K562 (cell line): ENCODE data around the gene NPNT. TPM values are rescaled to one million over a fixed set of nuclear protein-coding genes. Genes with fewer than 3 reads are reported as not detected.

Source experiments
- ATAC-seq: fragments of 200-7000 bp; cut with Tn5 transposase; 3 replicates; pipeline ENCODE4 v1.9.1; 2020; ENCODE audit warnings: moderate library complexity
- BruUV-seq: library from RNA; stranded (reverse); fragments of 400-500 nt; replicated peaks from 2 replicates; lab custom pipeline; 2021; lab: Mats Ljungman, UMichigan
- CTCF ChIA-PET: fragments of 300-600 bp; formaldehyde crosslinking; extraction: SDS; loops from one replicate; lab custom pipeline; 2021; ENCODE audit warnings: low intra/inter-chr PET ratio; lab: Yijun Ruan, JAX
- POLR2A ChIA-PET: fragments of 300-600, 350-650 bp; sonication (Branson Sonifier 250); formaldehyde crosslinking; extraction: SDS; loops from one replicate; lab custom pipeline; 2021; ENCODE audit warnings: antibody characterized with exemption, inconsistent platforms; lab: Yijun Ruan, JAX
- DNase-seq, 4 experiments: peaks; one replicate each; pipeline versions ENCODE4 v3.0.0 to v3.0.0-alpha.2; 2011 to 2018; ENCODE audit warnings: low spot score in 3 of 4, mixed read lengths in 3 of 4; ENCODE audit errors: extremely low read depth in 1 of 4
- FAIRE-seq: peaks from 2 replicates; lab custom pipeline; 2011; peaks lifted over from hg19 to GRCh38; lab: Jason Lieb, UNC
- H2AFZ ChIP-seq: 2 replicates; pipeline ENCODE4 v1.6.0; 2011; ENCODE audit warnings: low read depth, low read length, control low read depth, inconsistent platforms
- H3K27ac ChIP-seq: fragments of 200-600 bp; 3 replicates; pipeline ENCODE4 v1.8.0; 2011; ENCODE audit warnings: low read depth, mild to moderate bottlenecking, control low read depth, inconsistent platforms, low read length, moderate library complexity, mixed read lengths; ENCODE audit errors: extremely low read depth
- H3K27me3 ChIP-seq, 2 experiments: fragments of 300-600 bp in 1 of 2; 2 replicates in 1 of 2; 3 replicates in 1 of 2; pipeline versions ENCODE4 v1.6.0 to v1.8.0; 2011; ENCODE audit warnings: inconsistent platforms in 2 of 2, low read length in 2 of 2, mild to moderate bottlenecking in 1 of 2, mixed read lengths in 1 of 2, moderate library complexity in 1 of 2; ENCODE audit not compliant: control insufficient read depth in 2 of 2, insufficient read depth in 2 of 2
- H3K36me3 ChIP-seq: fragments of 300-600 bp; 3 replicates; pipeline ENCODE4 v1.8.0; 2011; ENCODE audit warnings: mild to moderate bottlenecking, low read length, inconsistent platforms; ENCODE audit not compliant: control insufficient read depth, insufficient read depth
- H3K4me1 ChIP-seq, 2 experiments: fragments of 200-600 bp in 1 of 2; replicated peaks in 1 of 2; 2 replicates in 1 of 2; 3 replicates in 1 of 2; pipeline versions ENCODE4 v1.5.1 to v1.8.0; 2011; ENCODE audit warnings: inconsistent platforms in 2 of 2, low read length in 2 of 2, mild to moderate bottlenecking in 1 of 2, mixed read lengths in 1 of 2, moderate library complexity in 1 of 2; ENCODE audit not compliant: control insufficient read depth in 2 of 2, insufficient read depth in 2 of 2
- H3K4me2 ChIP-seq: 2 replicates; pipeline ENCODE4 v1.6.1; 2011; ENCODE audit warnings: low read length, control low read depth, inconsistent platforms, mixed read lengths; ENCODE audit not compliant: insufficient read depth
- H3K4me3 ChIP-seq: fragments of 200-600 bp; sonication (generic), shearing (Covaris generic); 2 replicates; pipeline ENCODE4 v1.5.1; 2016; ENCODE audit warnings: control low read depth, inconsistent platforms
- H3K79me2 ChIP-seq: fragments of 200-600 bp; 3 replicates; pipeline ENCODE4 v1.8.0; 2011; ENCODE audit warnings: low read length, inconsistent platforms; ENCODE audit not compliant: control insufficient read depth, insufficient read depth
- H3K9ac ChIP-seq, 2 experiments: 2 replicates each; pipeline versions ENCODE4 v1.6.0 to v1.6.1; 2011; ENCODE audit warnings: low read depth in 2 of 2, low read length in 2 of 2, control low read depth in 1 of 2, inconsistent platforms in 1 of 2, mild to moderate bottlenecking in 1 of 2, mixed read lengths in 1 of 2; ENCODE audit not compliant: insufficient read depth in 1 of 2
- H3K9me1 ChIP-seq: one replicate; pipeline ENCODE4 v1.6.0; 2011; ENCODE audit warnings: inconsistent platforms, mild to moderate bottlenecking, low read length, moderate library complexity; ENCODE audit not compliant: control insufficient read depth, insufficient read depth
- H3K9me3 ChIP-seq: replicated peaks from 2 replicates; pipeline ENCODE4 v1.5.1; 2011; ENCODE audit warnings: low read depth, low read length, inconsistent platforms; ENCODE audit not compliant: control insufficient read depth, insufficient read depth
- H4K20me1 ChIP-seq: replicated peaks from 2 replicates; pipeline ENCODE4 v1.6.1; 2011; ENCODE audit warnings: low read length, inconsistent platforms, mixed read lengths; ENCODE audit not compliant: control insufficient read depth, insufficient read depth
- BACH1 ChIP-seq: fragments of 200-800 bp; sonication (Bioruptor generic); IDR thresholded peaks from 2 replicates; pipeline ENCODE4 v1.6.1; 2016; ENCODE audit warnings: missing genetic modification characterization, missing compliant biosample characterization
- CBX3 ChIP-seq, 2 experiments: IDR thresholded peaks; 1 replicate in 1 of 2; 2 replicates in 1 of 2; pipeline ENCODE4 v1.6.1; 2012; ENCODE audit warnings: inconsistent platforms in 2 of 2, low read length in 2 of 2, borderline replicate concordance in 1 of 2, control low read depth in 1 of 2
- CREM ChIP-seq: IDR thresholded peaks from 2 replicates; pipeline ENCODE4 v1.6.1; 2014; ENCODE audit warnings: antibody characterized with exemption, low read depth
- FOXA1 ChIP-seq: fragments of 450-650 bp; IDR thresholded peaks from 2 replicates; pipeline ENCODE4 v1.6.1; 2016; ENCODE audit warnings: mild to moderate bottlenecking, borderline replicate concordance
- KAT2B ChIP-seq: IDR thresholded peaks from one replicate; pipeline ENCODE4 v1.6.1; 2012; ENCODE audit warnings: low read depth, mild to moderate bottlenecking, control low read depth, inconsistent platforms, low read length, moderate library complexity
- SIN3A ChIP-seq, 2 experiments: fragments of 150-350 bp in 1 of 2; IDR thresholded peaks; 2 replicates each; pipeline ENCODE4 v1.6.1; 2011 to 2016; ENCODE audit warnings: borderline replicate concordance in 2 of 2, low read depth in 2 of 2, low read length in 2 of 2, mild to moderate bottlenecking in 2 of 2, moderate library complexity in 2 of 2; ENCODE audit not compliant: control insufficient read depth in 1 of 2
- SLC30A9 ChIP-seq: fragments of 250-450 bp; sonication (Bioruptor Pico); IDR thresholded peaks from 2 replicates; pipeline ENCODE4 v1.8.0; 2022; ENCODE audit warnings: mild to moderate bottlenecking, moderate library complexity
- SMC3 ChIP-seq: conservative IDR thresholded peaks from 2 replicates; pipeline ENCODE4 v1.6.1; 2011; ENCODE audit warnings: low read depth, low read length, improper control_type of control experiment; ENCODE audit not compliant: insufficient read depth
- TRIM28 ChIP-seq: fragments of 450-650 bp; IDR thresholded peaks from 2 replicates; pipeline ENCODE4 v1.6.1; 2017
- ZNF57 ChIP-seq: fragments of 450-650 bp; formaldehyde crosslinking; IDR thresholded peaks from 2 replicates; pipeline ENCODE4 v1.4.0; 2020; ENCODE audit warnings: mild to moderate bottlenecking, moderate library complexity
- ZNF696 ChIP-seq: fragments of 250-450 bp; sonication (Bioruptor Pico); conservative IDR thresholded peaks from 2 replicates; pipeline ENCODE4 v1.4.0; 2020; ENCODE audit warnings: mild to moderate bottlenecking, moderate library complexity
- WGBS: fragments of 100-300 bp; shearing (Covaris generic); methylation state at CpG from one replicate; pipeline ENCODE4 v1.1.6; 2016; ENCODE audit warnings: low coverage, mixed read lengths; ENCODE audit not compliant: insufficient coverage; ENCODE audit errors: missing lambda C conversion rate; 5-methylcytosine and 5-hydroxymethylcytosine counted together
- in situ Hi-C: fragments of 300-500 bp; cut with MboI; formaldehyde crosslinking; loops from 4 replicates; pipeline ENCODE4 v1.15.0; 2018; ENCODE audit warnings: inconsistent platforms, mixed read lengths
- intact Hi-C: fragments of 100-400 bp; cut with micrococcal nuclease; formaldehyde crosslinking; loops from 2 replicates; pipeline ENCODE4 v1.14.2; 2022
- polyA plus RNA-seq, 8 experiments: library from polyadenylated mRNA; depleted of rRNA in 4 of 8; stranded (reverse) in 5 of 8; unstranded in 3 of 8; fragments of >200 nt; fragmentation: Nextera tagmentation in 2 of 8; fragmentation: Illumina TruSeq in 1 of 8; extraction: Ambion mirVana in 2 of 8; extraction: Trizol in 1 of 8; gene quantifications; 2 replicates each; pipeline versions ENCODE4 v1.2.1 to v1.2.3, GENCODE V29; 2011 to 2014; ENCODE audit warnings: inconsistent platforms in 1 of 8, missing spikeins in 1 of 8
- total RNA-seq, 7 experiments: library from RNA; depleted of rRNA in 6 of 7; stranded (reverse); fragments of >200 nt in 6 of 7; fragmentation: Illumina TruSeq in 2 of 7; extraction: Trizol in 2 of 7; gene quantifications; 2 replicates each; pipeline versions ENCODE4 v1.2.1 to v1.2.3, GENCODE V29; 2011 to 2021; ENCODE audit warnings: low replicate concordance in 1 of 7
- TF ChIP-seq, protein P1 (sequence below): fragments of 250-450 bp; sonication (Bioruptor Pico); IDR thresholded peaks from 2 replicates; pipeline ENCODE4 v1.5.0; 2020; ENCODE audit warnings: mild to moderate bottlenecking
- TF ChIP-seq, protein P2 (sequence below): IDR thresholded peaks from 3 replicates; pipeline ENCODE4 v1.6.1; 2011; ENCODE audit warnings: borderline replicate concordance, mild to moderate bottlenecking, moderate library complexity; ENCODE audit not compliant: insufficient read length; ENCODE audit errors: extremely low read depth

Gene NPNT
- total and polyA plus RNA-seq, 9 of the 15 experiments (the other 6 are each of a cell fraction or from before 2014, with no cell fraction given): 0.22 TPM; not detected in 8

DNA sequence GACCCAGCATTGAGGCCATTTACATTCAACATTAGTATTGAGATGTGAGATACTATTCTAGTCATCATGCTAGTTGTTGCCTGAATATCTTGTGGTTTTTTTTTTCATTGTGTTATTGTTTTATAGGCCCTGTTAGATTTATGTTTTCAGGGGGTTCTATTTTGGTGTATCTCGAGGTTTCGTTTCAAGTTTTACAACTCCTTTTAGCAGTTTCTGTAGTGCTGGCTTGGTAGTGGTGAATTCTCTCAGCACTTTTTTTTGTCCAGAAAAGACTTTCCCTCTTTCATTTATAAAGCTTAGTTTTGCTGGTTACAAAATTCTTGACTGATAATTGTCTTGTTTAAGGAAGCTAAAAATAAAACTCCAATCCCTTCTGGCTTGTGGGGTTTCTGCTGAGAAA is 115.5 kb downstream of the NPNT start (continued):
- TF ChIP-seq BACH1 (no peak), CREM (no peak), KAT2B (no peak), ZNF696 (no peak), SMC3 (no peak), FOXA1 (no peak)
- TF ChIP-seq, protein P1, sequence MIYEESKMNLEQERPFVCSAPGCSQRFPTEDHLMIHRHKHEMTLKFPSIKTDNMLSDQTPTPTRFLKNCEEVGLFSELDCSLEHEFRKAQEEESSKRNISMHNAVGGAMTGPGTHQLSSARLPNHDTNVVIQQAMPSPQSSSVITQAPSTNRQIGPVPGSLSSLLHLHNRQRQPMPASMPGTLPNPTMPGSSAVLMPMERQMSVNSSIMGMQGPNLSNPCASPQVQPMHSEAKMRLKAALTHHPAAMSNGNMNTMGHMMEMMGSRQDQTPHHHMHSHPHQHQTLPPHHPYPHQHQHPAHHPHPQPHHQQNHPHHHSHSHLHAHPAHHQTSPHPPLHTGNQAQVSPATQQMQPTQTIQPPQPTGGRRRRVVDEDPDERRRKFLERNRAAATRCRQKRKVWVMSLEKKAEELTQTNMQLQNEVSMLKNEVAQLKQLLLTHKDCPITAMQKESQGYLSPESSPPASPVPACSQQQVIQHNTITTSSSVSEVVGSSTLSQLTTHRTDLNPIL: no peak

GRCh38 chr4:106011387-106011786 is 116.1 kb downstream of the NPNT start:
- no peak overlapping the region for H3K9ac ChIP-seq
- 0% methylated on average over 1 of the region's 1 CpG for WGBS
- no peak overlapping the region for H2AFZ ChIP-seq
- H3K9me3 ChIP-seq: peaks cover 5% of the 10 kb centered on the region
- intact Hi-C loops (no loop called here), in situ Hi-C loops (no loop called here)
- H3K9me1 ChIP-seq: no peaks in the 10 kb centered on the region
- no peak overlapping the region for H3K27ac ChIP-seq
- ChIA-PET CTCF (no interaction called here), POLR2A (interaction anchor here (0.6 kb wide), 1 partner anchor 9 kb away, joined by 3 read pairs; no protein-coding TSS in a partner anchor)
- H3K4me1 ChIP-seq: no peaks in the 10 kb centered on the region
- no peak for ATAC-seq
- no peaks in the 10 kb centered on the region for H3K79me2 ChIP-seq
- H3K36me3 ChIP-seq: no peaks in the 10 kb centered on the region
- TF ChIP-seq TRIM28: peak; percentile 65; the same call in 1 of the 2 replicates
- TF ChIP-seq SIN3A (IDR thresholded peaks at IDR 0.05; ENCODE audit: borderline replicate concordance in 2 of 2, control insufficient read depth in 1 of 2, low read depth in 2 of 2, low read length in 2 of 2): no peak
- TF ChIP-seq CREM: no peak
- TF ChIP-seq CBX3 (IDR thresholded peaks at IDR 0.05; ENCODE audit: borderline replicate concordance in 1 of 2, low read length in 2 of 2): peak in 1 of 2 experiments; percentile 63; a peak in 2 of 3 replicates
- no peak for TF ChIP-seq SLC30A9 (CRISPR knock-in tag)
- no peak for TF ChIP-seq ZNF57 (CRISPR knock-in tag)
- TF ChIP-seq, protein P2, sequence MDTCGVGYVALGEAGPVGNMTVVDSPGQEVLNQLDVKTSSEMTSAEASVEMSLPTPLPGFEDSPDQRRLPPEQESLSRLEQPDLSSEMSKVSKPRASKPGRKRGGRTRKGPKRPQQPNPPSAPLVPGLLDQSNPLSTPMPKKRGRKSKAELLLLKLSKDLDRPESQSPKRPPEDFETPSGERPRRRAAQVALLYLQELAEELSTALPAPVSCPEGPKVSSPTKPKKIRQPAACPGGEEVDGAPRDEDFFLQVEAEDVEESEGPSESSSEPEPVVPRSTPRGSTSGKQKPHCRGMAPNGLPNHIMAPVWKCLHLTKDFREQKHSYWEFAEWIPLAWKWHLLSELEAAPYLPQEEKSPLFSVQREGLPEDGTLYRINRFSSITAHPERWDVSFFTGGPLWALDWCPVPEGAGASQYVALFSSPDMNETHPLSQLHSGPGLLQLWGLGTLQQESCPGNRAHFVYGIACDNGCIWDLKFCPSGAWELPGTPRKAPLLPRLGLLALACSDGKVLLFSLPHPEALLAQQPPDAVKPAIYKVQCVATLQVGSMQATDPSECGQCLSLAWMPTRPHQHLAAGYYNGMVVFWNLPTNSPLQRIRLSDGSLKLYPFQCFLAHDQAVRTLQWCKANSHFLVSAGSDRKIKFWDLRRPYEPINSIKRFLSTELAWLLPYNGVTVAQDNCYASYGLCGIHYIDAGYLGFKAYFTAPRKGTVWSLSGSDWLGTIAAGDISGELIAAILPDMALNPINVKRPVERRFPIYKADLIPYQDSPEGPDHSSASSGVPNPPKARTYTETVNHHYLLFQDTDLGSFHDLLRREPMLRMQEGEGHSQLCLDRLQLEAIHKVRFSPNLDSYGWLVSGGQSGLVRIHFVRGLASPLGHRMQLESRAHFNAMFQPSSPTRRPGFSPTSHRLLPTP: no peak
- no peak overlapping the region for H3K4me3 ChIP-seq
- no peaks in the 10 kb centered on the region for H3K27me3 ChIP-seq
- FAIRE-seq: no peak
- no peaks in the 10 kb centered on the region for H4K20me1 ChIP-seq
- DNase-seq: no peak
- no peak overlapping the region for H3K4me2 ChIP-seq
- no TSS peak for BruUV-seq
